ENCODE data around the gene PQBP1. TPM values are rescaled to one million over a fixed set of nuclear protein-coding genes. Genes with fewer than 3 reads are reported as not detected.

The PQBP1 gene
- total RNA-seq, 4 donors from 2014 or later: 46.4 to 90.7 (median 70.3) TPM

GRCh38 chrX:48933757-48934156, 36.0 kb downstream of the PQBP1 start:
- DNase-seq: no peak
- Histone ChIP-seq H3K4me1 (no peaks in the 10 kb centered on the region), H3K27ac (no peak overlapping the region), H3K36me3 (no peaks in the 10 kb centered on the region), H3K9me3 (no peaks in the 10 kb centered on the region), H3K27me3 (no peaks in the 10 kb centered on the region), H3K4me3 (no peak overlapping the region)
- TF ChIP-seq POLR2A (IDR thresholded peaks at IDR 0.05): no peak
- TF ChIP-seq, protein P1, sequence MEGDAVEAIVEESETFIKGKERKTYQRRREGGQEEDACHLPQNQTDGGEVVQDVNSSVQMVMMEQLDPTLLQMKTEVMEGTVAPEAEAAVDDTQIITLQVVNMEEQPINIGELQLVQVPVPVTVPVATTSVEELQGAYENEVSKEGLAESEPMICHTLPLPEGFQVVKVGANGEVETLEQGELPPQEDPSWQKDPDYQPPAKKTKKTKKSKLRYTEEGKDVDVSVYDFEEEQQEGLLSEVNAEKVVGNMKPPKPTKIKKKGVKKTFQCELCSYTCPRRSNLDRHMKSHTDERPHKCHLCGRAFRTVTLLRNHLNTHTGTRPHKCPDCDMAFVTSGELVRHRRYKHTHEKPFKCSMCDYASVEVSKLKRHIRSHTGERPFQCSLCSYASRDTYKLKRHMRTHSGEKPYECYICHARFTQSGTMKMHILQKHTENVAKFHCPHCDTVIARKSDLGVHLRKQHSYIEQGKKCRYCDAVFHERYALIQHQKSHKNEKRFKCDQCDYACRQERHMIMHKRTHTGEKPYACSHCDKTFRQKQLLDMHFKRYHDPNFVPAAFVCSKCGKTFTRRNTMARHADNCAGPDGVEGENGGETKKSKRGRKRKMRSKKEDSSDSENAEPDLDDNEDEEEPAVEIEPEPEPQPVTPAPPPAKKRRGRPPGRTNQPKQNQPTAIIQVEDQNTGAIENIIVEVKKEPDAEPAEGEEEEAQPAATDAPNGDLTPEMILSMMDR (IDR thresholded peaks at IDR 0.05): no peak
- intact Hi-C loops (cut with DNase I; ENCODE audit: low total_unique reads): no loop called here

- DNase-seq: no peak
- TF ChIP-seq POLR2A (IDR thresholded peaks at IDR 0.05): no peak
- TF ChIP-seq, protein P1 (IDR thresholded peaks at IDR 0.05): no peak
- no peaks in the 10 kb centered on the region for H3K36me3 ChIP-seq
- intact Hi-C loops (cut with DNase I; ENCODE audit: low total_unique reads): no loop called here
- H3K4me1 ChIP-seq: no peaks in the 10 kb centered on the region
- H3K4me3 ChIP-seq: no peak overlapping the region
- no peak overlapping the region for H3K27ac ChIP-seq
- no peaks in the 10 kb centered on the region for H3K27me3 ChIP-seq
- no peaks in the 10 kb centered on the region for H3K9me3 ChIP-seq
These were observed 37.0 kb downstream of the PQBP1 start for GRCh38 chrX:48934581-48935300.

- Histone ChIP-seq H3K9me3 (no peaks in the 10 kb centered on the region), H3K36me3 (no peaks in the 10 kb centered on the region), H3K4me3 (no peak overlapping the region), H3K4me1 (no peaks in the 10 kb centered on the region), H3K27me3 (no peaks in the 10 kb centered on the region), H3K27ac (no peak overlapping the region)
- no peak for DNase-seq
- no peak for TF ChIP-seq POLR2A (IDR thresholded peaks at IDR 0.05)
- TF ChIP-seq, protein P1 (IDR thresholded peaks at IDR 0.05): no peak
- intact Hi-C loops (cut with DNase I; ENCODE audit: low total_unique reads): no loop called here
These were observed 37.6 kb downstream of the PQBP1 start for GRCh38 chrX:48935301-48935670.

DNA sequence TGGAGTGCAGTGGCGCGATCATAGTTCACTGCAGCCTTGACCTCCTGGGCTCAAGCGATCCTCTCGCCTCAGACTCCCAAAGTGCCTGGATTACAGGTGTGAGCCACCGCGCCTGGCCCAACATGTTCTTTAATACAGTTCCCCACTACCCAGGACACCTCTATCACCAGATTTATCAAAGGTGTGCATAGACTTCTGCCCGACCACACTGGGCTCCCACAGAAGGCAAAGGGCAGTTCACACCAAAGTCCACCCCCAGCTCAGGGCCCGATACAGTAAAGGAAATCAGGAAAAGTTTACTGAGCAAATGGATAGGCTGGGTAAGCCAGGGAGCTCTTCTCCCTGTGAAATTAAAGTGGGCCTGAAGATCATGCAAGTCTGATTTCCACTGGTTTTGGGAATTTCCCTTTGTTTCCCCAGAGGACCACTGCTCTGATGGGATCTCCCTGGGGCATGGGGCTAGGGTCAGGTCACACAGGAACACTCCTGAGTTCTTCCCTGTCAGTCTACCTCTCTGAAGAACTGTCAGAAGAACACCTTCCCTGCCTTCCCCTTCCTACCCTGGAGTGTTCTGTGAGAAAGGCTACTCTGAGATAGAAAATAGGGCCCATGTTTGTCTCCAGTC, 38.8 kb downstream of the PQBP1 start:
- Histone ChIP-seq H3K4me1 (no peaks in the 10 kb centered on the region), H3K27me3 (no peaks in the 10 kb centered on the region), H3K27ac (no peak overlapping the region), H3K4me3 (no peak overlapping the region), H3K36me3 (no peaks in the 10 kb centered on the region), H3K9me3 (no peaks in the 10 kb centered on the region)
- TF ChIP-seq, protein P1 (IDR thresholded peaks at IDR 0.05): no peak
- TF ChIP-seq POLR2A (IDR thresholded peaks at IDR 0.05): no peak
- intact Hi-C loops (cut with DNase I; ENCODE audit: low total_unique reads): no loop called here
- DNase-seq: no peak

GRCh38 chrX:48937054-48937907, 39.6 kb downstream of the PQBP1 start:
- Histone ChIP-seq H3K27ac (no peak overlapping the region), H3K9me3 (no peaks in the 10 kb centered on the region), H3K4me3 (no peak overlapping the region), H3K4me1 (no peaks in the 10 kb centered on the region), H3K36me3 (no peaks in the 10 kb centered on the region), H3K27me3 (no peaks in the 10 kb centered on the region)
- TF ChIP-seq POLR2A (IDR thresholded peaks at IDR 0.05): no peak
- TF ChIP-seq, protein P1 (IDR thresholded peaks at IDR 0.05): no peak
- intact Hi-C loops (cut with DNase I; ENCODE audit: low total_unique reads): no loop called here
- DNase-seq: no peak

All from uterus (tissue), 4 donors.